Stimulated activated CD8-positive, alpha-beta memory T cell treated with anti-CD3 and anti-CD28 coated beads, Interleukin-4, amount 100 ng/mL, for 48 hours (primary cell): Measurements from ENCODE around the gene EVPL.

ENCODE experiments used
- DNase-seq: peaks from one replicate; pipeline ENCODE4 v3.0.0-alpha.2; 2020

Gene EVPL

GRCh38 chr17:76017481-76018339 is 9.4 kb downstream of the EVPL start:
- DNase-seq = no peak

DNA sequence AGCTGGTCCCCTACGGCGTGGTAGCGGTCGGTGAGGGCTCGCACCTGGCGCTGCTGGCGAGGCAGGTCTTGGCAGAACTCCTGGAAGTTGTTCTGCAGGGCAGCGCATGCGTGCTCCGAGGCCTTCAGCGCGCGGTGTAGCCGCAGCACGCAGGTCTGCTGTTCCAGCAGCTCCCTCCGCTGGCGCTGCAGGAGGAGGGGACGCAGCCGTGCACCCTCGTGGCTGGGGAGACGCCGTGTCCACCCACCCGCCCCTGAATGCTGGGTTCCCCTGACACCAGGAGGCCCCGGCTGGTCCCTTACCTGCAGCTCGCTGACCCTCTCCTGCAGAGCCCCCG is 12.2 kb downstream of the EVPL start:
- DNase-seq = no peak

DNA sequence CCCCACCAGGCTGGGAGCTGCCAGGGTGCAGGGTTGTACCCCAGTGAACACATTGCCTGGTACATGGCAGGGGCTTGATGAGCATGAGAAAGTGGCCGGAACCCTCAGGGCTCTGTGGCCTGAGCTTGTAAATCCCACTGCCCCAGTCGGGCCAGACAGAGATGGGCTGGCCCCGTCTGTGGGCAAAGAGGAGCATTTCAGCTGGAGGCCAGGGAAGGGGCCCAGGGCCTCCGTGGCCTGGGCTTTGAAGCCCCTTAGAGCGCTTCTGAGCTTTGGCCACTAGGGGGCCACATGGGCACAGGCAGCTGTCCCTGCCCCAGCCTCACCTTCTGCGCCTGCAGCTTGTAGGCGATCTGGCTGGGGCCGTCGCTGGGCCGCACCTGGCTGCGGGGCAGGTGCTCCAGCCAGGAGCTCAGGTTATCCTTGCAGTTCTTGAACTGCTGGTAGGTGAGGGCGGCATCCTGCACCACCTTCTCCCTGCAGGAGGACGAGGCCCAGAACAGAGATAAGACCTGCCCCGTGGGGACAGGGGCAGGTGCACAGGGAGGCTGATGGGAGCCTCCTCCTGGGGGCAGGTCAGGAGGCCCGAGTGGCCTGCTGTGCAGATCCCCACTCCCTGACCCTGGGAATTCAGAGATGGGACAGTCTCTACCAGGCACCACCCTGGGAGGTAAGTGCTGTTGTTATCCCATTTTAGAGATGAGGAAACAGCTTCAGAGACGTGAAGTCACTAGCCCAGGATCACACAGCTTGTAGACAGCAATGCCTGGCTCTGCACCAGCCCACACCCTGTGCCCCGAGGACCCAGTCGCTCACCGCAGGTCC is 12.8 kb downstream of the EVPL start:
- peak; percentile 86 for DNase-seq

GRCh38 chr17:76013377-76013932 is 13.7 kb downstream of the EVPL start:
- no peak for DNase-seq

DNA sequence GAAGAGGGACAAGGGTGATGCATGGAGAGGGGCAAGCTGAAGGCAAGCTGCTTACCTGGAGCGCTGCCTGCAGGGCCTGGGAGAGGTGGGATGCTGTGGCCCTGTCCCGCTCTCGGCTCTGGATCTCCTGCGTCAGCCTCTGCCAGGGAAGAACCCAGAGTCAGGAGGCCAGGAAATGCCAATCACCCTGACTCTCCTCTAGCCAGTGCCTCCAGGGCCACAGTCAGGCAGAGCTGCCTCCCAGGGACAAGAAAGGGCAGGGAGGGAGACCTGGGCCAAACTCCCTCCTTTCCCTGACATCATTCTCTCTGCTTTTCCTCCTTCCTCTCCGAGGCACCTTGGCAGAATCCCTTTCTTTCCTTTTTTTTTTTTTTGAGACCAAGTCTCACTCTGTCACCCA is 15.2 kb downstream of the EVPL start:
- DNase-seq = no peak

GRCh38 chr17:76009969-76010661 is 17.0 kb downstream of the EVPL start:
- DNase-seq = no peak

DNA sequence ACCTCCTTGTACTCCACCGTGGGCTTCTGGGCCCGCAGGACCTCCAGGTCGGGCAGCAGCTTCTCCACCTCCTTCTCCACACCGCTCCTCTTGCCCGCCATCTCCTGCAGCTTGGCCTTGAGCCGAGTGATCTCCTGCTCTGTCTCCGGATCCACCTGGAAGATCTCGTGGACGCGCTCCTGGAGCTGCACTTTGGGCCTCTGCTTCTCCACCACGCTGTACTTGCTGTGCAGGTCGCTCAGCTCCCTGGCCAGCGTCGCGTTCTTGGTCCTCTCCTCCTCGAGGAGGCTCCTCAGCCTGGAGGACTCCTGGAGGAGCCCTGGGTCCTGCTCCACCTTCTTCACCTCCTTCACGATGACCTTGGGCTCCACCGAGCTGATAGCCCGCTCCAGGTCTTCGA is 17.7 kb downstream of the EVPL start:
- no peak for DNase-seq

GRCh38 chr17:76008630-76009425 is 18.3 kb downstream of the EVPL start:
- no peak for DNase-seq

GRCh38 chr17:76008208-76008607 is 18.9 kb downstream of the EVPL start:
- DNase-seq = no peak

DNA sequence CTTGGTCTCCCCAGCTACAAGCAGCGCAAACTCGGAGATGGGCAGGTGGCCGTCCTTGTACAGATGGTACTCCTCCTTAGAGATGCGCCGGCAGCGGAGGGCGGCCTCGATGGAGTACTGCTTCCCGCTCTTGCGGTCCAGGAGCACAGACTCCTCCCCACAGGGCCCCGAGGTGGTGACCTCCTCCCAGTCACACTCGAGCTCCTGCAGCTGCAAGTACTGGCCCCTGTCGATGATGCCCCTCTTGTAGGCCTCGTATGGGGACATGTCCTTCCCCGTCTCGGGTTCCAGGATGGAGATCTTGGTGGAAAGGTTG is 19.3 kb downstream of the EVPL start:
- no peak for DNase-seq

GRCh38 chr17:76007131-76007849 is 19.8 kb downstream of the EVPL start:
- no peak for DNase-seq

- DNase-seq = peak; percentile 96
These were observed 21.6 kb downstream of the EVPL start for GRCh38 chr17:76005263-76006149.

GRCh38 chr17:76004750-76005262 is 22.3 kb downstream of the EVPL start:
- DNase-seq = no peak

- no peak for DNase-seq
These were observed 23.2 kb downstream of the EVPL start for GRCh38 chr17:76003915-76004314.

- no peak for DNase-seq
These were observed 25.0 kb downstream of the EVPL start for GRCh38 chr17:76002100-76002499.

DNA sequence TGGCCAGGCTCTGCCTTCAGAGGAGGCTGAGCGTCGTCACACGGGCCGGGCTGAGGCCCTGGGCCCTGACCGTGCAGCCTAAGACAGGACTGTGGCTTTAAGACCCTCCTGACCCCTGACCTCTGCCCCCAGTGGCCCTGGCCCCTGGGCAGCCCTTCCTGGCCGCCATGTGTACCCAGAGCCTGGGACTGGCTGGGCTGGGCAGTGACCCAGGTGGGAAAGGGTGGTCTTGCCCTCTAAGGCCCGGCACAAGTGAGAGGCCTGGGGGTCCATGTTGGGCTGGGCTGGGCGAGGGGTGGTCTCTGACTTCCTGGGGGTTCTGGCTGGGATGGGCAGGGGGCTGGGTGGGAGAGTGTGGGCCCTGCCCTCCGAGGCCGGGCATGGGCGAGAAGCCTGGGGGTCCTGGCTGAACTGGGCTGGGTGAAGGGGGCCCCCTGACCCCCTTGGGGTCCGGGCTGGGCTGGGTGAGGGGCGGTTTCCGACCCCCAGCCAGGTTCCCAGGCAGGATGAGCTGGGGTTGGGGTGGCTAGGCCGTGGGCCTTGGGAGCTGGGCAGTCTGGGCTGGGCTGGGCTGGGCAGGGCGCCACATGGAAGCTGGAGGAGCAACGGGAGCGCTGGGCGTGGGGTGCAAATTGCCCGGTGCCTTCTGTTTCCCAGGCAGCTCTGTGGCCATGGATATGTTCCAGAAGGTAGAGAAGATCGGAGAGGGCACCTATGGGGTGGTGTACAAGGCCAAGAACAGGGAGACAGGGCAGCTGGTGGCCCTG is 26.2 kb downstream of the EVPL start, which contains the start of gene CDK3:
Gene CDK3, plus strand, starts transcription at position 101 of the 767 bp plus-strand sequence. Its CDS starts 571 bp downstream, at position 672.
- no peak for DNase-seq

DNA sequence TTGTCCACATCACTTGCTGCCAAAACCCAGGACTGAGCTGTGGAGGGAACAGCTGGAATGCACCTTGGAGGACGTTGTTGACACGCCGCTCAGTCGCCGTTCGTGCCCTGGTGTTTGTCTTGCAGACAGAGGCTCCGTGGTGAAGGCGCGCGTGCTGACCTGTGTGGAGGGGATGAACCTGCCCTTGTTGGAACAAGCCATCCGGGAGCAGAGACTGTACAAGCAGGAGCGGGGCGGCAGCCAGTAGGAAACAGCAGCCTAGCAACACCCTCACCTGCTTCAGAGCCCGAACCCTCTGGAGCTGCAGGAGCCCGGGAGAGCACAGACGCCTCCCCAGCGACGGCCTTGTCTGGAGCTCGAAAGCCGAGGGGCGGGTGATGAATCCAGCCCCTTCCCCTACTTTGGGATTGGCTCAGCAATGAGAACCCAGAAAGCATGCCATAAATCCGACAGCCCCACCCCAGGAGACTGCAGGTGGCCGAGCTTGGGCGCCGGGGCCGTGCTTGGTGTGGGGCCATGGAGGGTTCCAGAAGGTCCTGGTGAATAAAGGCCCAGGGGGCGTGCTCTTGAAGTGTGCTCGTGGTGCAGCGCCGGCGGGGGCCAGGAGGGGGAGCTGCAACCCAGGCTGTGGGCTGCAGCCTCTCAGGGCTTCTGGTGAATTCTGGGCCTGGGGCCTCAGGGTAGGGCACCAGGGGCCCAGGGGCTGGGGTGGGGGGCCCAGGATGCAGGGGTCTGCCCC is 26.9 kb downstream of the EVPL start:
- DNase-seq = peak; percentile 85

GRCh38 chr17:75998327-75998795 is 28.7 kb downstream of the EVPL start:
- DNase-seq = no peak
